HEK293T (cell line): ENCODE measurements around the gene TP63.
"Not testable (repeated sequence)": the region's sequence is repeated elsewhere in the genome, so short reads cannot be mapped to it uniquely, and the experiment has no call there.

Experiments used
- CTCF ChIA-PET: fragments of 350-600 bp; formaldehyde crosslinking; extraction: SDS; loops from one replicate; lab custom pipeline; 2021; ENCODE audit warnings: antibody characterized with exemption, inconsistent platforms; lab: Yijun Ruan, JAX
- POLR2A ChIA-PET: fragments of 350-600 bp; formaldehyde crosslinking; extraction: SDS; loops from one replicate; lab custom pipeline; 2020; ENCODE audit warnings: antibody characterized with exemption, inconsistent platforms; lab: Yijun Ruan, JAX
- DNase-seq: peaks from one replicate; pipeline ENCODE4 v3.0.0; 2012; ENCODE audit warnings: mixed read lengths; ENCODE audit errors: extremely low spot score
- ARNT ChIP-seq: fragments of 450-650 bp; IDR thresholded peaks from 2 replicates; pipeline ENCODE4 v1.6.1; 2017; ENCODE audit warnings: mild to moderate bottlenecking
- BHLHE40 ChIP-seq: fragments of 450-650 bp; IDR thresholded peaks from 2 replicates; pipeline ENCODE4 v1.6.1; 2016; ENCODE audit warnings: mild to moderate bottlenecking, moderate library complexity, borderline replicate concordance
- CTBP1 ChIP-seq: fragments of 450-650 bp; IDR thresholded peaks from 2 replicates; pipeline ENCODE4 v1.6.1; 2016; ENCODE audit warnings: borderline replicate concordance
- ELF4 ChIP-seq: fragments of 450-650 bp; IDR thresholded peaks from 2 replicates; pipeline ENCODE4 v1.6.1; 2017; ENCODE audit warnings: antibody characterized with exemption
- FOXA1 ChIP-seq: fragments of 450-650 bp; IDR thresholded peaks from 2 replicates; pipeline ENCODE4 v1.6.1; 2016; ENCODE audit warnings: mild to moderate bottlenecking
- FOXK2 ChIP-seq: fragments of 450-650 bp; IDR thresholded peaks from 2 replicates; pipeline ENCODE4 v1.6.1; 2016; ENCODE audit warnings: mild to moderate bottlenecking
- FOXM1 ChIP-seq: fragments of 450-650 bp; IDR thresholded peaks from 2 replicates; pipeline ENCODE4 v1.6.1; 2017; ENCODE audit warnings: mild to moderate bottlenecking, borderline replicate concordance
- HDGF ChIP-seq: fragments of 450-650 bp; IDR thresholded peaks from 2 replicates; pipeline ENCODE4 v1.6.1; 2017; ENCODE audit warnings: antibody characterized with exemption, borderline replicate concordance
- L3MBTL2 ChIP-seq: fragments of 450-650 bp; conservative IDR thresholded peaks from 2 replicates; pipeline ENCODE4 v1.6.1; 2016; ENCODE audit warnings: mild to moderate bottlenecking
- LEF1 ChIP-seq: fragments of 450-650 bp; IDR thresholded peaks from 2 replicates; pipeline ENCODE4 v1.6.1; 2017; ENCODE audit warnings: mild to moderate bottlenecking, borderline replicate concordance
- NFRKB ChIP-seq: fragments of 450-650 bp; IDR thresholded peaks from 2 replicates; pipeline ENCODE4 v1.6.1; 2016; ENCODE audit warnings: mild to moderate bottlenecking, moderate library complexity
- SP1 ChIP-seq: fragments of 450-650 bp; IDR thresholded peaks from 2 replicates; pipeline ENCODE4 v1.6.1; 2017
- SUZ12 ChIP-seq: fragments of 450-650 bp; IDR thresholded peaks from 2 replicates; pipeline ENCODE4 v1.6.1; 2016; ENCODE audit warnings: mild to moderate bottlenecking
- TARDBP ChIP-seq: fragments of 450-650 bp; IDR thresholded peaks from 2 replicates; pipeline ENCODE4 v1.6.1; 2016
- ZNF384 ChIP-seq: fragments of 450-650 bp; IDR thresholded peaks from 2 replicates; pipeline ENCODE4 v1.6.1; 2016
- TF ChIP-seq, protein P1 (sequence below): fragments of 450-650 bp; IDR thresholded peaks from 2 replicates; pipeline ENCODE4 v1.6.1; 2016

TP63 gene

GRCh38 chr3:189638276-189639031, 7.3 kb downstream of the TP63 start:
- CTCF ChIA-PET: no interaction called here
- no peak for DNase-seq
- no peak for TF ChIP-seq TARDBP
- no peak for TF ChIP-seq ELF4
- no peak for TF ChIP-seq CTBP1
- no peak for TF ChIP-seq HDGF
- TF ChIP-seq SUZ12: no peak
- no peak for TF ChIP-seq SP1
- TF ChIP-seq, protein P1, sequence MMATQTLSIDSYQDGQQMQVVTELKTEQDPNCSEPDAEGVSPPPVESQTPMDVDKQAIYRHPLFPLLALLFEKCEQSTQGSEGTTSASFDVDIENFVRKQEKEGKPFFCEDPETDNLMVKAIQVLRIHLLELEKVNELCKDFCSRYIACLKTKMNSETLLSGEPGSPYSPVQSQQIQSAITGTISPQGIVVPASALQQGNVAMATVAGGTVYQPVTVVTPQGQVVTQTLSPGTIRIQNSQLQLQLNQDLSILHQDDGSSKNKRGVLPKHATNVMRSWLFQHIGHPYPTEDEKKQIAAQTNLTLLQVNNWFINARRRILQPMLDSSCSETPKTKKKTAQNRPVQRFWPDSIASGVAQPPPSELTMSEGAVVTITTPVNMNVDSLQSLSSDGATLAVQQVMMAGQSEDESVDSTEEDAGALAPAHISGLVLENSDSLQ: no peak
- no peak for TF ChIP-seq NFRKB
- no peak for TF ChIP-seq LEF1
- no peak for TF ChIP-seq FOXK2
- no peak for TF ChIP-seq FOXM1
- no peak for TF ChIP-seq ARNT
- TF ChIP-seq L3MBTL2: no peak
- TF ChIP-seq FOXA1: no peak
- no peak for TF ChIP-seq BHLHE40
- POLR2A ChIA-PET: no interaction called here

DNA sequence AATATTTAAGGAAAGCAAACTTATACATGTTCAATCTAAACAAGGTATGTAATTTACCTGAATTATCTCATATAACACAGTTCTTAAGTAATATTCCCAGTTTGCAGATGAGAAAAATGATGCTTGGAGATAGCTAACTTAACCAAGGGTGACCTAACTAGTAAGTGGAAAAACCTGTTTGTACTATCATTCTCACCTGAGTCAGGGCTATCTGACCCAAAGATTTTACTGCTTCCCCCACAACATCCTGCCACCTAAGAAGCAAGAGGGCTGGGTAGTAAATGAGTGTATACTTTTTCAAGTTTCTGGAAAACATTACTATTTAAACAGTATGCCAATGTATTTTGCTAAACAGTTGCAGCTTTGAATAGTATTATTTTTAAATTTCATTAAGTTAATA, 10.6 kb downstream of the TP63 start:
- TF ChIP-seq L3MBTL2 (no peak), ELF4 (no peak), FOXK2 (no peak), FOXM1 (no peak), ARNT (no peak)
- ChIA-PET CTCF (no interaction called here), POLR2A (no interaction called here)
- no peak for DNase-seq

GRCh38 chr3:189646853-189647542, 15.8 kb downstream of the TP63 start:
- POLR2A ChIA-PET: no interaction called here
- CTCF ChIA-PET: no interaction called here
- no peak for TF ChIP-seq LEF1
- no peak for TF ChIP-seq FOXA1
- DNase-seq: no peak

DNA sequence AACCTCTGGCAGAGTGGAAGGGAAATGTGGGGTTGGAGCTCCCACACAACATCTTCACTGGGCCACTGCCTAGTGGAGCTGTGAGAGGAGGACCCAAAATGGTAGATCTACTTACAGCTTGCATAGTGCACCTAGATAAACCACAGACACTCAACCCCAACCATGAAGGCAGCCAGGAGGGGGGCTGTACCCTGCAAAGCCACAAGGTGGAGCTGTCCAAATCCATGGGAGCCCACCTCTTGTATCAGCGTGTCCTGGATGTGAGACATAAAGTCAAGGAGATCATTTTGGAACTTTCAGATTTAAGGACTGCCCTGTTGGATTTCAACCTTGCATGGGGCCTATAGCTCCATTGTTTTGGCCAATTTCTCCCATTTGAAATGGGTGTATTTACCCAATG, 20.9 kb downstream of the TP63 start:
- ChIA-PET CTCF (interaction anchor here (0.8 to 1.4 kb wide), 4 partner anchors 12 to 380 kb away, joined by 3 to 4 read pairs (median 4); no protein-coding TSS in a partner anchor), POLR2A (no interaction called here)
- peak; percentile 10 for DNase-seq
- TF ChIP-seq L3MBTL2: no peak
- TF ChIP-seq FOXM1: no peak
- no peak for TF ChIP-seq NFRKB
- no peak for TF ChIP-seq FOXA1
- no peak for TF ChIP-seq TARDBP
- TF ChIP-seq BHLHE40: no peak
- TF ChIP-seq SP1: no peak
- TF ChIP-seq, protein P1: no peak
- no peak for TF ChIP-seq SUZ12

DNA sequence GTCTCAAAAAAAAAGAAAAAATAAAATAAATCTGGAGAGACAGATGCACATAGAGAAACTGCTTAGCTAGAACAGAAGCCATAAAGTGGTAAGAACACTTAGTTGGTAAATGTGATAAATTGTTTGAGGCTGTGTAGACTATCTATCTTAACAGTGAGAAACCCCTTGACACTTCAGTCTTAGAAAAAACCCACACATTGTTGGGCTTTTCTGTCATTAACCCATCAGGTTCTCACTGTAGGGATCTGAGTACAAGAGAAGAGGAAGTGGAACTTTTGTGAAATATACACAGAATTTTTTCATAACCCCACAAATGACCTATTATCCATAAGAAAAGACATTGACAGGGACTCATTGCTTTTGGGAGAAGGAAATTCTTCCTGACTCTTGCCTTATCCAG, 24.4 kb downstream of the TP63 start:
- no peak for DNase-seq
- no peak for TF ChIP-seq FOXM1
- TF ChIP-seq HDGF: no peak
- no peak for TF ChIP-seq SUZ12
- POLR2A ChIA-PET: no interaction called here
- CTCF ChIA-PET: no interaction called here

GRCh38 chr3:189659571-189659970, 28.4 kb downstream of the TP63 start:
- no peak for DNase-seq
- ChIA-PET CTCF (no interaction called here), POLR2A (no interaction called here)
- TF ChIP-seq ELF4 (no peak), FOXA1 (no peak), L3MBTL2 (no peak), CTBP1 (no peak), FOXM1 (no peak), TARDBP (no peak)
- TF ChIP-seq, protein P1: no peak

DNA sequence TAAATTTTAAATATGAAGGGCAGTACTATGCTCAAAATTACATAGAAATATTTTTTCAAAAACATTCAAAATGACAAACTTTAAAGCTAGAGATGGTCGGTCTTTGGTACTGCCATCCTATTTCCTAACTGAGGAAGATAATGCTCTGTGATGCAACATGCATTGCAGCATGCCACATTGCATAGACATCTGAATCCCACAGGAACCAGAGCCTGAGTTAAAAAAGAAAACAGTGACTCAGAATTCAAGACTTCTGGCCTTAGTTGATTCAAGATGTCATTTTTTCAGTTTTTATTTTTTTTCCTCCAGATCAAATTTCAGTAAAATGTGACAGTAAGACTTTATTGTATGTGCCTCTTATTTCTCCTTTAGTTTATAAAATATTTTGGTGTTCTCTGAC, 33.1 kb downstream of the TP63 start:
- DNase-seq: no peak
- TF ChIP-seq FOXK2 (no peak), ARNT (no peak), TARDBP (no peak), SP1 (no peak), HDGF (no peak), LEF1 (no peak), FOXA1 (no peak), ZNF384 (no peak), SUZ12 (no peak), ELF4 (no peak), FOXM1 (no peak), L3MBTL2 (no peak), NFRKB (no peak), CTBP1 (no peak), BHLHE40 (no peak)
- TF ChIP-seq, protein P1: no peak
- ChIA-PET CTCF (interaction anchor here (1.5 kb wide), 1 partner anchor 12 kb away, joined by 3 read pairs; no protein-coding TSS in a partner anchor), POLR2A (no interaction called here)

- POLR2A ChIA-PET, DNase-seq, CTCF ChIA-PET: not testable (repeated sequence)
Observed at GRCh38 chr3:189672346-189672745, 41.2 kb downstream of the TP63 start.
